Ascending aorta (tissue), 2 donors: ENCODE data around the gene ZNF211. TPM values are rescaled to one million over a fixed set of nuclear protein-coding genes. Genes with fewer than 3 reads are reported as not detected.

Experiments used
- DNase-seq, 2 donors: peaks; one replicate each; pipeline ENCODE4 v3.0.0-alpha.2; 2019; ENCODE audit warnings: low spot score in 2 of 2
- H3K27ac ChIP-seq, 2 donors: fragments of 200-600 bp; sonication (generic); one replicate each; pipeline ENCODE4 v1.5.1; 2016 to 2017; ENCODE audit warnings: mild to moderate bottlenecking in 1 of 2
- H3K27me3 ChIP-seq: fragments of 200-600 bp; sonication (generic); one replicate; pipeline ENCODE4 v1.5.1; 2017
- H3K36me3 ChIP-seq, 2 donors: fragments of 200-600 bp; sonication (generic); one replicate each; pipeline ENCODE4 v1.5.1; 2016
- H3K4me1 ChIP-seq, 2 donors: fragments of 200-600 bp; sonication (generic); one replicate each; pipeline ENCODE4 v1.5.1; 2016 to 2017; ENCODE audit warnings: mild to moderate bottlenecking in 1 of 2
- H3K4me3 ChIP-seq, 2 donors: fragments of 200-600 bp; sonication (generic); one replicate each; pipeline ENCODE4 v1.5.1; 2016 to 2017; ENCODE audit warnings: mild to moderate bottlenecking in 1 of 2
- H3K9me3 ChIP-seq, 2 donors: fragments of 200-600 bp; sonication (generic); one replicate each; pipeline ENCODE4 v1.5.1; 2016
- CTCF ChIP-seq, 3 experiments: fragments of 200-600 bp in 2 of 3; fragments of 450-650 bp in 1 of 3; sonication (generic) in 2 of 3; IDR thresholded peaks; one replicate each; pipeline ENCODE4 v1.5.1; 2016 to 2019; ENCODE audit warnings: antibody characterized with exemption in 3 of 3, mild to moderate bottlenecking in 1 of 3, moderate library complexity in 1 of 3
- intact Hi-C: fragments of 100-400 bp; cut with DNase I; formaldehyde crosslinking; loops from one replicate; pipeline ENCODE4 v1.15.1; 2023
- total RNA-seq: library from RNA; depleted of rRNA; stranded (reverse); fragments of >200 nt; gene quantifications from one replicate; pipeline ENCODE4 v1.1.0, GENCODE V29; 2016

ZNF211 gene
- total RNA-seq, 1 donor from 2014 or later = 9.9 TPM

GRCh38 chr19:57606931-57607330, 26.0 kb upstream of the ZNF211 start:
- H3K9me3 ChIP-seq = peaks cover 43 to 85% of the 10 kb centered on the region in 2 donors
- DNase-seq = no peak
- H3K4me3 ChIP-seq = no peak overlapping the region
- no peak overlapping the region for H3K27ac ChIP-seq
- intact Hi-C loops = no loop called here
- H3K4me1 ChIP-seq = no peaks in the 10 kb centered on the region
- H3K36me3 ChIP-seq = peaks cover 26 to 53% of the 10 kb centered on the region in 2 donors
- no peak for TF ChIP-seq CTCF (IDR thresholded peaks at IDR 0.05)
- no peaks in the 10 kb centered on the region for H3K27me3 ChIP-seq

- H3K27me3 ChIP-seq = no peaks in the 10 kb centered on the region
- no peak for TF ChIP-seq CTCF (IDR thresholded peaks at IDR 0.05)
- no peak overlapping the region for H3K27ac ChIP-seq
- DNase-seq = no peak
- H3K9me3 ChIP-seq = peaks cover 42 to 59% of the 10 kb centered on the region in 2 donors
- intact Hi-C loops = no loop called here
- H3K4me3 ChIP-seq = no peak overlapping the region
- peaks cover 14 to 32% of the 10 kb centered on the region in 2 donors for H3K36me3 ChIP-seq
- H3K4me1 ChIP-seq = peaks cover 3 to 8% of the 10 kb centered on the region in 2 donors
Observed at GRCh38 chr19:57611113-57611512, 21.9 kb upstream of the ZNF211 start.

- H3K27ac ChIP-seq = peak within 1 kb of the TSS; percentile 62 to 73
- peaks cover 32 to 42% of the 10 kb centered on the region in 2 donors for H3K36me3 ChIP-seq
- intact Hi-C loops = no loop called here
- peak within 1 kb of the TSS; percentile 84 to 95 for H3K4me3 ChIP-seq
- peak; percentile 53 to 93 for DNase-seq
- peaks cover 50 to 59% of the 10 kb centered on the region in 2 donors for H3K9me3 ChIP-seq
- peaks cover 3 to 8% of the 10 kb centered on the region in 2 donors for H3K4me1 ChIP-seq
- H3K27me3 ChIP-seq = no peaks in the 10 kb centered on the region
- peak in 1 of 3 experiments; percentile 28 for TF ChIP-seq CTCF (IDR thresholded peaks at IDR 0.05)
Observed at GRCh38 chr19:57613941-57614743, 18.8 kb upstream of the ZNF211 start, which contains the start of gene ZNF134. TSS of gene ZNF134 (plus strand) at chr19:57614242. CDS start at chr19:57619469, 5,227 bp downstream.

- Histone ChIP-seq H3K9me3 (peaks cover 57 to 59% of the 10 kb centered on the region in 2 donors), H3K4me1 (peaks cover 3 to 8% of the 10 kb centered on the region in 2 donors), H3K27me3 (no peaks in the 10 kb centered on the region), H3K27ac (no peak overlapping the region), H3K4me3 (peak overlapping the region; percentile 84 to 95), H3K36me3 (peaks cover 42 to 54% of the 10 kb centered on the region in 2 donors)
- intact Hi-C loops = no loop called here
- DNase-seq = no peak
- no peak for TF ChIP-seq CTCF (IDR thresholded peaks at IDR 0.05)
Observed at GRCh38 chr19:57615346-57615745, 17.6 kb upstream of the ZNF211 start.

GRCh38 chr19:57620673-57621348, 12.2 kb upstream of the ZNF211 start:
- intact Hi-C loops = no loop called here
- Histone ChIP-seq H3K4me3 (peak overlapping the region in 1 of 2 donors; percentile 23), H3K36me3 (peaks cover 64 to 93% of the 10 kb centered on the region in 2 donors)

More at GRCh38 chr19:57620673-57621348, 12.2 kb upstream of the ZNF211 start:
- Histone ChIP-seq H3K4me1 (no peaks in the 10 kb centered on the region), H3K9me3 (peaks cover 97 to 100% of the 10 kb centered on the region in 2 donors), H3K27ac (no peak overlapping the region), H3K27me3 (no peaks in the 10 kb centered on the region)
- TF ChIP-seq CTCF (IDR thresholded peaks at IDR 0.05) = no peak
- DNase-seq = no peak
